HCT116 (cell line): Measurements from ENCODE around the gene UBA7. TPM values are rescaled to one million over a fixed set of nuclear protein-coding genes. Genes with fewer than 3 reads are reported as not detected.

Experiments used
- ATAC-seq: fragments of 200-7000 bp; cut with Tn5 transposase; 2 replicates; pipeline ENCODE4 v1.9.1; 2020; ENCODE audit warnings: mild to moderate bottlenecking, moderate library complexity
- BruUV-seq: library from RNA; stranded (reverse); fragments of 400-500 nt; replicated peaks from 2 replicates; lab custom pipeline; 2021; lab: Mats Ljungman, UMichigan
- CTCF ChIA-PET: fragments of 300-600 bp; sonication (Branson Sonifier 250); formaldehyde crosslinking; loops from one replicate; lab custom pipeline; 2021; ENCODE audit warnings: antibody characterized with exemption; lab: Charles Lee
- POLR2A ChIA-PET: fragments of 300-600, 350-600 bp; sonication (Branson Sonifier 250); formaldehyde crosslinking; loops from one replicate; lab custom pipeline; 2021; ENCODE audit warnings: antibody characterized with exemption; lab: Charles Lee
- RAD21 ChIA-PET, 2 experiments: fragments of 300-600 bp; sonication (Branson Sonifier 250); formaldehyde crosslinking; loops; one replicate each; lab custom pipeline; 2023; ENCODE audit warnings: low total read pairs in 2 of 2; ENCODE audit not compliant: uncharacterized antibody in 2 of 2, unreplicated experiment in 2 of 2, low non-redundant PET in 1 of 2; lab: Charles Lee
- DNase-seq: peaks from one replicate; pipeline ENCODE4 v3.0.0-alpha.2; 2010; ENCODE audit warnings: low read depth, low spot score
- H2AFZ ChIP-seq: fragments of 200-600 bp; shearing (Covaris generic), sonication (generic); 2 replicates; pipeline ENCODE4 v1.6.1; 2017; ENCODE audit warnings: low read depth, mixed run types, mixed read lengths, antibody characterized with exemption, low read length; ENCODE audit not compliant: poor library complexity, severe bottlenecking
- H3K27ac ChIP-seq: 2 replicates; pipeline ENCODE4 v1.5.1; 2012; ENCODE audit warnings: low read depth, low read length
- H3K27me3 ChIP-seq: fragments of 200-600 bp; sonication (generic); 2 replicates; pipeline ENCODE4 v1.6.1; 2016; ENCODE audit warnings: mixed run types, low read length, mixed read lengths; ENCODE audit not compliant: insufficient read depth
- H3K36me3 ChIP-seq, 2 experiments: fragments of 200-500 bp in 1 of 2; fragments of 200-600 bp in 1 of 2; sonication (Bioruptor generic) in 1 of 2; sonication (generic) in 1 of 2; 2 replicates each; pipeline versions ENCODE4 v1.5.1 to v1.6.1; 2014 to 2016; ENCODE audit warnings: low read length in 2 of 2, inconsistent platforms in 1 of 2, mixed read lengths in 1 of 2, mixed run types in 1 of 2; ENCODE audit not compliant: insufficient read depth in 2 of 2, control insufficient read depth in 1 of 2
- H3K4me1 ChIP-seq, 2 experiments: fragments of 200-600 bp in 1 of 2; sonication (generic) in 1 of 2; 2 replicates each; pipeline versions ENCODE4 v1.5.1 to v1.6.1; 2012 to 2017; ENCODE audit warnings: low read length in 2 of 2, inconsistent platforms in 1 of 2, mild to moderate bottlenecking in 1 of 2, mixed read lengths in 1 of 2, mixed run types in 1 of 2, moderate library complexity in 1 of 2; ENCODE audit not compliant: insufficient read depth in 2 of 2, control insufficient read depth in 1 of 2
- H3K4me2 ChIP-seq: fragments of 200-600 bp; sonication (generic); 2 replicates; pipeline ENCODE4 v1.6.1; 2017; ENCODE audit warnings: mixed run types, low read length, mixed read lengths
- H3K4me3 ChIP-seq, 2 experiments: fragments of 200-600 bp in 1 of 2; sonication (generic) in 1 of 2; replicated peaks in 1 of 2; 2 replicates each; pipeline ENCODE4 v1.5.1; 2011 to 2016; ENCODE audit warnings: low read length in 2 of 2, control low read depth in 1 of 2, low read depth in 1 of 2, mild to moderate bottlenecking in 1 of 2, mixed read lengths in 1 of 2, mixed run types in 1 of 2
- H3K79me2 ChIP-seq: fragments of 200-600 bp; sonication (generic); 2 replicates; pipeline ENCODE4 v1.6.1; 2017; ENCODE audit warnings: mild to moderate bottlenecking, mixed run types, low read length, moderate library complexity, mixed read lengths; ENCODE audit not compliant: insufficient read depth
- H3K9ac ChIP-seq: fragments of 200-600 bp; sonication (generic); 2 replicates; pipeline ENCODE4 v1.6.1; 2016; ENCODE audit warnings: low read length, mixed read lengths
- H3K9me2 ChIP-seq: fragments of 200-600 bp; sonication (generic), shearing (Covaris generic); 2 replicates; pipeline ENCODE4 v1.6.1; 2017; ENCODE audit warnings: mixed run types, mild to moderate bottlenecking, moderate library complexity; ENCODE audit not compliant: insufficient read depth
- H3K9me3 ChIP-seq, 2 experiments: fragments of 200-500 bp in 1 of 2; fragments of 200-600 bp in 1 of 2; sonication (Bioruptor generic) in 1 of 2; sonication (generic) in 1 of 2; 2 replicates each; pipeline ENCODE4 v1.6.1; 2014 to 2017; ENCODE audit warnings: low read length in 2 of 2, mixed read lengths in 2 of 2, inconsistent platforms in 1 of 2, low read depth in 1 of 2, mild to moderate bottlenecking in 1 of 2, mixed run types in 1 of 2, moderate library complexity in 1 of 2; ENCODE audit not compliant: control insufficient read depth in 1 of 2, insufficient read depth in 1 of 2
- H4K20me1 ChIP-seq: fragments of 200-600 bp; sonication (generic), shearing (Covaris generic); 2 replicates; pipeline ENCODE4 v1.6.1; 2017; ENCODE audit warnings: mixed run types, mild to moderate bottlenecking, moderate library complexity; ENCODE audit not compliant: insufficient read depth
- ATF3 ChIP-seq: IDR thresholded peaks from 2 replicates; pipeline ENCODE4 v1.6.1; 2012
- CBX3 ChIP-seq: IDR thresholded peaks from 2 replicates; pipeline ENCODE4 v1.6.1; 2012; ENCODE audit warnings: low read depth
- ELF1 ChIP-seq: IDR thresholded peaks from 2 replicates; pipeline ENCODE4 v1.6.1; 2012; ENCODE audit warnings: low read depth, borderline replicate concordance
- EZH2 ChIP-seq: fragments of 200-600 bp; sonication (generic); IDR thresholded peaks from 2 replicates; pipeline ENCODE4 v1.6.1; 2017; ENCODE audit warnings: antibody characterized with exemption, mixed run types
- FOSL1 ChIP-seq: IDR thresholded peaks from 2 replicates; pipeline ENCODE4 v1.6.1; 2012; ENCODE audit warnings: low read depth
- JUND ChIP-seq: IDR thresholded peaks from 2 replicates; pipeline ENCODE4 v1.6.1; 2012
- POLR2A ChIP-seq: IDR thresholded peaks from 2 replicates; pipeline ENCODE4 v1.7.0; 2011; ENCODE audit warnings: borderline replicate concordance; ENCODE audit not compliant: insufficient read depth, insufficient read length; ENCODE audit errors: extremely low read depth
- RAD21 ChIP-seq: IDR thresholded peaks from 2 replicates; pipeline ENCODE4 v1.6.1; 2012; ENCODE audit warnings: low read depth, mild to moderate bottlenecking
- REST ChIP-seq: IDR thresholded peaks from 2 replicates; pipeline ENCODE4 v1.6.1; 2012; ENCODE audit warnings: low read depth
- SP1 ChIP-seq: IDR thresholded peaks from 2 replicates; pipeline ENCODE4 v1.6.1; 2012; ENCODE audit warnings: low read depth
- SRF ChIP-seq: IDR thresholded peaks from 2 replicates; pipeline ENCODE4 v1.6.1; 2012; ENCODE audit warnings: low read depth
- TCF7L2 ChIP-seq: IDR thresholded peaks from 2 replicates; pipeline ENCODE4 v1.7.0; 2011; ENCODE audit warnings: borderline replicate concordance, inconsistent platforms; ENCODE audit not compliant: insufficient read depth, insufficient read length; ENCODE audit errors: extremely low read depth
- ZBTB33 ChIP-seq: IDR thresholded peaks from 2 replicates; pipeline ENCODE4 v1.6.1; 2011; ENCODE audit warnings: mild to moderate bottlenecking, low read length, moderate library complexity; ENCODE audit not compliant: insufficient replicate concordance; ENCODE audit errors: extremely low read depth
- ZFX ChIP-seq: fragments of 450-650 bp; IDR thresholded peaks from 2 replicates; pipeline ENCODE4 v1.6.1; 2017
- ZNF274 ChIP-seq: fragments of 200-500 bp; sonication (Bioruptor generic); IDR thresholded peaks from 2 replicates; pipeline ENCODE4 v1.6.1; 2014; ENCODE audit warnings: mild to moderate bottlenecking, low read depth, low read length, inconsistent platforms
- intact Hi-C: fragments of 100-400 bp; cut with micrococcal nuclease; formaldehyde crosslinking; loops from 2 replicates; pipeline ENCODE4 v1.10.0; 2022
- total RNA-seq: library from RNA; stranded (reverse); gene quantifications from one replicate; pipeline ENCODE4 v1.2.1, GENCODE V29; 2021; ENCODE audit not compliant: unreplicated experiment

The UBA7 gene
- total RNA-seq, 1 experiment from 2014 or later, result 2.6 TPM

- no peak overlapping the region for H2AFZ ChIP-seq
- ChIA-PET POLR2A (no interaction called here), CTCF (interaction anchor here (2.9 kb wide), 1 partner anchor 16 kb away, joined by 15 read pairs; the partner anchor contains the start of gene INKA1), RAD21 (no interaction called here)
- peak overlapping the region; percentile 89 for H3K9ac ChIP-seq
- no peak for TF ChIP-seq REST
- no peak for TF ChIP-seq POLR2A
- no peak for TF ChIP-seq ATF3
- no peak for TF ChIP-seq SP1
- TF ChIP-seq CBX3, result no peak
- TF ChIP-seq RAD21, result no peak
- TF ChIP-seq EZH2, result no peak
- no peak for TF ChIP-seq ZNF274
- TF ChIP-seq TCF7L2, result no peak
- TF ChIP-seq FOSL1, result no peak
- TF ChIP-seq ZFX, result no peak
- TF ChIP-seq JUND, result no peak
- no peak for TF ChIP-seq SRF
- TF ChIP-seq ZBTB33, result no peak
- no peak for TF ChIP-seq ELF1
- no peaks in the 10 kb centered on the region for H3K9me2 ChIP-seq
- H3K4me3 ChIP-seq, result peak overlapping the region; percentile 54 to 90
- DNase-seq, result no peak
- no peaks in the 10 kb centered on the region for H3K9me3 ChIP-seq
- peaks cover 2 to 3% of the 10 kb centered on the region in 2 experiments; a peak in 1 of 4 replicates for H3K36me3 ChIP-seq
- peaks cover 7 to 18% of the 10 kb centered on the region in 2 experiments; a peak in 3 of 4 replicates for H3K4me1 ChIP-seq
- H3K27ac ChIP-seq, result peak overlapping the region; percentile 61
- BruUV-seq, result TSS peak; percentile 98
- H3K27me3 ChIP-seq, result no peaks in the 10 kb centered on the region
- no peaks in the 10 kb centered on the region for H4K20me1 ChIP-seq
- ATAC-seq, result no peak
- intact Hi-C loops, result no loop called here
- H3K79me2 ChIP-seq, result peaks cover 41% of the 10 kb centered on the region
- peak overlapping the region; percentile 97 for H3K4me2 ChIP-seq
Observed at GRCh38 chr3:49787182-49787464, 26.6 kb downstream of the UBA7 start.
